Trophoblast cell (in vitro differentiated cells and primary cell): ENCODE measurements around the gene PUS1.
"Not testable (repeated sequence)": the region's sequence is repeated elsewhere in the genome, so short reads cannot be mapped to it uniquely, and the experiment has no call there.

Experiments used
- DNase-seq, 2 donors: peaks; one replicate each; pipeline ENCODE4 v3.0.0-alpha.2; 2016
- H2AFZ ChIP-seq: 2 replicates; pipeline ENCODE4 v1.6.1; 2013; ENCODE audit warnings: low read length, moderate library complexity, mild to moderate bottlenecking; ENCODE audit not compliant: insufficient read depth, poor library complexity
- H2AK5ac ChIP-seq: 2 replicates; pipeline ENCODE4 v1.6.1; 2013; ENCODE audit warnings: mild to moderate bottlenecking, low read length
- H2BK120ac ChIP-seq: 2 replicates; pipeline ENCODE4 v1.6.1; 2013; ENCODE audit warnings: low read length, mild to moderate bottlenecking, moderate library complexity; ENCODE audit not compliant: insufficient read depth, poor library complexity
- H2BK12ac ChIP-seq: 2 replicates; pipeline ENCODE4 v1.6.1; 2013; ENCODE audit warnings: mild to moderate bottlenecking, low read length, moderate library complexity
- H2BK5ac ChIP-seq: 2 replicates; pipeline ENCODE4 v1.6.1; 2013; ENCODE audit warnings: low read length, low read depth, moderate library complexity, mild to moderate bottlenecking; ENCODE audit not compliant: poor library complexity
- H3K14ac ChIP-seq: 2 replicates; pipeline ENCODE4 v1.6.1; 2013; ENCODE audit warnings: mild to moderate bottlenecking, low read length
- H3K18ac ChIP-seq: 2 replicates; pipeline ENCODE4 v1.6.1; 2013; ENCODE audit warnings: mild to moderate bottlenecking, low read length
- H3K23ac ChIP-seq: 2 replicates; pipeline ENCODE4 v1.6.1; 2013; ENCODE audit warnings: low read length
- H3K27ac ChIP-seq: 2 replicates; pipeline ENCODE4 v1.5.1; 2013; ENCODE audit warnings: low read depth, mild to moderate bottlenecking, inconsistent platforms, low read length, moderate library complexity
- H3K27me3 ChIP-seq: 2 replicates; pipeline ENCODE4 v1.6.1; 2013; ENCODE audit warnings: inconsistent platforms, mild to moderate bottlenecking, low read length, moderate library complexity; ENCODE audit not compliant: insufficient read depth
- H3K36me3 ChIP-seq, 2 experiments: 1 replicate in 1 of 2; 2 replicates in 1 of 2; pipeline ENCODE4 v1.6.1; 2013; ENCODE audit warnings: low read length in 2 of 2, mild to moderate bottlenecking in 2 of 2, moderate library complexity in 1 of 2; ENCODE audit not compliant: insufficient read depth in 2 of 2, control insufficient read depth in 1 of 2
- H3K4ac ChIP-seq: 2 replicates; pipeline ENCODE4 v1.6.1; 2013; ENCODE audit warnings: low read depth, mild to moderate bottlenecking, low read length, moderate library complexity
- H3K4me1 ChIP-seq, 2 experiments: 1 replicate in 1 of 2; 2 replicates in 1 of 2; pipeline ENCODE4 v1.6.1; 2013; ENCODE audit warnings: low read length in 2 of 2, mild to moderate bottlenecking in 2 of 2, moderate library complexity in 1 of 2; ENCODE audit not compliant: insufficient read depth in 2 of 2, control insufficient read depth in 1 of 2
- H3K4me2 ChIP-seq: 2 replicates; pipeline ENCODE4 v1.6.1; 2013; ENCODE audit warnings: inconsistent platforms, mild to moderate bottlenecking, low read length, moderate library complexity
- H3K4me3 ChIP-seq: 2 replicates; pipeline ENCODE4 v1.5.1; 2013; ENCODE audit warnings: mild to moderate bottlenecking, low read depth, low read length, inconsistent platforms
- H3K79me1 ChIP-seq: one replicate; pipeline ENCODE4 v1.6.1; 2013; ENCODE audit warnings: low read length
- H3K79me2 ChIP-seq: 2 replicates; pipeline ENCODE4 v1.6.1; 2013; ENCODE audit warnings: low read length, mild to moderate bottlenecking; ENCODE audit not compliant: control insufficient read depth, insufficient read depth, poor library complexity
- H3K9ac ChIP-seq: 2 replicates; pipeline ENCODE4 v1.6.1; 2013; ENCODE audit warnings: mild to moderate bottlenecking, low read length
- H3K9me3 ChIP-seq: 2 replicates; pipeline ENCODE4 v1.6.1; 2013; ENCODE audit warnings: low read depth, mild to moderate bottlenecking, control low read depth, inconsistent platforms, low read length; ENCODE audit not compliant: insufficient read depth
- H4K12ac ChIP-seq: 2 replicates; pipeline ENCODE4 v1.6.1; 2013; ENCODE audit warnings: low read depth, mild to moderate bottlenecking, low read length, moderate library complexity
- H4K8ac ChIP-seq: 2 replicates; pipeline ENCODE4 v1.6.1; 2013; ENCODE audit warnings: low read depth, mild to moderate bottlenecking, low read length, moderate library complexity
- H4K91ac ChIP-seq: one replicate; pipeline ENCODE4 v1.6.1; 2013; ENCODE audit warnings: low read depth, mild to moderate bottlenecking, low read length, moderate library complexity
- WGBS: extraction: QIAGEN DNeasy Blood & Tissue Kit; methylation state at CpG from one replicate; pipeline ENCODE4 v1.1.7; 2013; ENCODE audit warnings: missing lambda C conversion rate; ENCODE audit not compliant: insufficient read length, insufficient coverage; ENCODE audit errors: extremely low coverage; 5-methylcytosine and 5-hydroxymethylcytosine counted together

PUS1 gene

DNA sequence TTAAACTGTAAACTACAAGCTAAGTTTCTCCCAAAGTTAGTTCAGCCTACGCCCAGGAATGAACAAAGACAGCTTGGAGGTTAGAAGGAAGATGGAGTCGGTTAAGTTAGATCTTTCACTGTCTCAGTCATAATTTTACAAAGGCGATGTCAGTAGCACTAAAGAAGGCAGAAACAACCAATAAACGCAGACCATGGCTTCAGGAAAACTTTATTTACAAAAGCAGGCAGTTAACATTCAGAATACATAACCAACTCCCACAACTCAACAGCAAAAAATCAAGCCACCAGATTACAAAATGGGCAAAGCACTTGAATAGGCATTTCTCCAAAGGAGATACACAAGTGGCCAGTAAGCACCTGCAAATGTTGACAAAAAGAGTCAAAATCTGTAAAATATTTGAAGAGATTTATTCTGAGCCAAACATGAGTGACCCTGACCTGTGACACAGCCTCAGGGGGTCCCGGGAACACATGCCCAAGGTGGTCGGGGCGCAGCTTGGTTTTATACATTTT, 43.5 kb upstream of the PUS1 start:
- Histone ChIP-seq H3K4me2 (no peak overlapping the region), H2AFZ (no peak overlapping the region), H3K27ac (no peak overlapping the region), H3K4me1 (peaks cover 11 to 12% of the 10 kb centered on the region in 2 experiments), H3K9ac (no peak overlapping the region), H2BK12ac (no peak overlapping the region), H3K79me2 (peaks cover 2% of the 10 kb centered on the region), H2BK5ac (no peak overlapping the region), H4K8ac (no peak overlapping the region), H2AK5ac (no peak overlapping the region), H3K9me3 (peaks cover 4% of the 10 kb centered on the region), H2BK120ac (no peak overlapping the region), H3K18ac (no peak overlapping the region), H4K12ac (no peak overlapping the region), H3K4me3 (no peak overlapping the region), H4K91ac (no peak overlapping the region), H3K4ac (no peak overlapping the region), H3K14ac (no peak overlapping the region), H3K27me3 (no peaks in the 10 kb centered on the region), H3K23ac (no peak overlapping the region), H3K36me3 (no peaks in the 10 kb centered on the region), H3K79me1 (peaks cover 6% of the 10 kb centered on the region)
- no CpG with 5 or more reads among the region's 7 CpGs for WGBS
- DNase-seq: no peak

DNA sequence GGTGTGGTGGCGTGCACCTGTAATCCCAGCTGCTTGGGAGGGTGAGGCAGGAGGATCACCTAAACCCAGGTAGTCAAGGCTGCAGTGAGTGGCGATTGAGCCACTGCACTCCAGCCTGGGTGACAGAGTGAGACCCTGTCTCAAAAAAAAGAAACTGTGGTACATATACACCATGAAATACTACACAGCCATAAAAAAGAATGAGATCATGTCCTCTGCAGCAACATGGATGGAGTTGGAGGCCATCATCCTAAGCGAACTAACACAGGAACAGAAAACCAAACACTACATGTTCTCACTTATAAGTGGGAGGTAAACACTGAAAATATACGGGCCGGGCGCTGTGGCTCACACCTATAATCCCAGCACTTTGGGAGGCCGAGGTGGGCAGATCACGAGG, 37.4 kb upstream of the PUS1 start:
- not testable (repeated sequence) for H2AFZ ChIP-seq, H3K9me3 ChIP-seq, H3K36me3 ChIP-seq, H2BK120ac ChIP-seq, H3K23ac ChIP-seq, H3K4me2 ChIP-seq, H3K27ac ChIP-seq, H2BK5ac ChIP-seq, H3K9ac ChIP-seq, H4K8ac ChIP-seq, H3K4ac ChIP-seq, DNase-seq, H3K18ac ChIP-seq, H3K14ac ChIP-seq, H2BK12ac ChIP-seq, H4K91ac ChIP-seq, H2AK5ac ChIP-seq, H3K27me3 ChIP-seq, H3K4me3 ChIP-seq, H4K12ac ChIP-seq
- Histone ChIP-seq H3K4me1 (peaks cover 6 to 18% of the 10 kb centered on the region in 2 experiments), H3K79me2 (peaks cover 16% of the 10 kb centered on the region), H3K79me1 (peaks cover 15% of the 10 kb centered on the region)
- WGBS: no CpG with 5 or more reads among the region's 8 CpGs

DNA sequence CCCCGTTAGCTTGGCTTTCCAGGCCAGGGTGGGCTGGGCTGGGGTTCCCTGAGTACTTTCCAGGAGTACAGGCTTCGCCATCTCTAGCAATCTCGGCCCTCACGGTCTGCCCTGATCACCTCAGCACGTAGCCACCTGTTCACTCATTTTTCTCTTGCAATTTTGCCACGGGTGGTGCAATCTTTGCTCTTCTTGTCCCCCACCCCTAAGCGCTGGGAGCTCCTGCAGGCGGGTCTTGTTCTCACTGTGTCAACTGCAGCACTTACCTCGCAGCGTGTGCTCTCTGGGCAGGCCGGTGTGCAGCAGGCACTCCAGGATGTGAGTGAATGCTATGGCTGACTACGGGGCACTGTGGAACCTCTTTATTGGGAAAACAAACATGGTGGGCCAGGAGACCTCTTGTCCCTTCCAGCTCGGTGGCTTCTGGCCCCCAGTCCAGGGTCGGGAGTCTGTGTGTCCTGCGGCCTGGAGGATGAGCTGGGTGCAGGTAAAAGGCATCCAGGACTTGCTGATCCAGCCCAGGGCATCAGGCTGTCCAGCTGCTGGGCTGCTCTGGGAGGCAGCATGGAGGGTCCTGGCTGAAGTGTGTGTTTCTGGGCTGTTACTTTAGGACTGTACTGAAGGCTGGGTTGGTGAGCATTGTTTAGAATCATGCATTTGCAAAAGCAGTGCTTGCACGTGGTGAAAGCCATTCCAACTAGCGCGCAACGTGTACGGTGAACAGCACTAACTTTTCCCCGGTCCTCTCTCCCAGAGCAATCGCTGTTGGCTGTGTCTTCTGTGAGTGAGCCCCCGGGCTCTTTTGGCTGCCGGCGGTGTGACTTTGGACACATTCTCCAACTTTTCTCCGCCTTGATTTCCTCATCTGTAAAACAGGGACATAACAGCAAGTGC, 36.1 kb upstream of the PUS1 start:
- no peak overlapping the region for H3K23ac ChIP-seq
- H2BK5ac ChIP-seq: no peak overlapping the region
- H3K27ac ChIP-seq: no peak overlapping the region
- no peaks in the 10 kb centered on the region for H3K27me3 ChIP-seq
- H4K12ac ChIP-seq: no peak overlapping the region
- H3K9me3 ChIP-seq: no peaks in the 10 kb centered on the region
- H2BK12ac ChIP-seq: no peak overlapping the region
- H3K18ac ChIP-seq: no peak overlapping the region
- WGBS: no CpG with 5 or more reads among the region's 26 CpGs
- no peak overlapping the region for H3K4me2 ChIP-seq
- H3K79me1 ChIP-seq: peaks cover 15% of the 10 kb centered on the region
- no peak overlapping the region for H2BK120ac ChIP-seq
- H3K4me3 ChIP-seq: no peak overlapping the region
- H3K36me3 ChIP-seq: peaks cover 13 to 14% of the 10 kb centered on the region in 2 experiments
- H2AFZ ChIP-seq: no peak overlapping the region
- H4K91ac ChIP-seq: no peak overlapping the region
- no peak overlapping the region for H4K8ac ChIP-seq
- no peak overlapping the region for H3K14ac ChIP-seq
- peak; percentile 27 to 39 for DNase-seq
- no peak overlapping the region for H2AK5ac ChIP-seq
- peaks cover 11 to 22% of the 10 kb centered on the region in 2 experiments for H3K4me1 ChIP-seq
- peaks cover 22% of the 10 kb centered on the region for H3K79me2 ChIP-seq
- H3K4ac ChIP-seq: no peak overlapping the region
- H3K9ac ChIP-seq: no peak overlapping the region

DNA sequence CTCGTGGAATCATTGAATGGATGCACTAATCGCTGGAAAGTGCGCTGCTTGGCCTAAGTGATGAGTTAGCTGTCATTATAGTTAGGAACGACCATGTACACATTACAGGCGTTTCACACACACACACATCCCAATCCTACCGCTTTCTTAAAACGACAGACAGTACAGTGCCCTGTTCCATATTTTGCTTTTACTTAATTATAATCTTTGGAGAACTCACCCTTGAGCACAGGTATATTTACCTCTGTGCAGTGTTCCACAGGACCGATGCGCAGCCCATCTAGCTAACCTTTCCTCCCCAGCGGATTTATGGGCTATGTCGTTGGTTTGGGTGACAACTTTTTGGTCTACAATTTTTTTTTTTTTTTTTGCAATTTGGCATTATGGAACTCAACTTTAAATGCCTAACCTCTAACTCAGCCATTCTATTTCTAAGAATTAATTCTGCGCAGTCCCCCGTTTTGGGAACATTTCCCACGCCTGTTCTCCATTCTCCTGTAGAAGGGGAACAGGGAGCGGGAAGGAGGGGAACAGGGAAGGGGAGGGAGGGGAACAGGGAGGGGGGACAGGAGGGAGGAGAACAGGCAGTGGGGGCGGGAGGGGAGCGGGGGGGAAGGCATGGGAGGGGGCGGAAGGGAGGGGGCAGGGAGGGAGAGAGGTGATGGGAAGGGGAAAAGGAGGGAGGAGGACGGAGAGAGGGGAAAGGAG, 35.3 kb upstream of the PUS1 start:
- Histone ChIP-seq H3K36me3 (peaks cover 14 to 15% of the 10 kb centered on the region in 2 experiments), H3K27me3 (no peaks in the 10 kb centered on the region), H3K4me1 (peaks cover 11 to 22% of the 10 kb centered on the region in 2 experiments), H3K27ac (no peak overlapping the region), H3K9me3 (no peaks in the 10 kb centered on the region), H3K4me2 (peak overlapping the region; percentile 43), H3K14ac (no peak overlapping the region), H3K18ac (no peak overlapping the region), H3K4ac (no peak overlapping the region), H4K8ac (no peak overlapping the region), H3K23ac (no peak overlapping the region), H2BK12ac (no peak overlapping the region), H4K91ac (no peak overlapping the region), H2AFZ (no peak overlapping the region), H2BK5ac (no peak overlapping the region), H3K4me3 (no peak overlapping the region), H3K79me1 (peaks cover 15% of the 10 kb centered on the region), H2AK5ac (no peak overlapping the region), H3K9ac (no peak overlapping the region), H2BK120ac (no peak overlapping the region), H4K12ac (no peak overlapping the region), H3K79me2 (peaks cover 22% of the 10 kb centered on the region)
- WGBS: no CpG with 5 or more reads among the region's 19 CpGs
- DNase-seq: peak in 1 of 2 donors; percentile 16
